MM.1S (cell line): ENCODE results near the gene ADTRP.

Experiments
- EZH2phosphoT487 ChIP-seq: fragments of 300-600 bp; sonication (generic); IDR thresholded peaks from 2 replicates; pipeline ENCODE4 v1.6.1; 2018; ENCODE audit warnings: antibody characterized with exemption, low read length
- TF ChIP-seq, protein P1 (sequence below): fragments of 300-600 bp; sonication (generic); IDR thresholded peaks from 2 replicates; pipeline ENCODE4 v1.5.1; 2016; ENCODE audit warnings: antibody characterized with exemption, low read length, mixed read lengths

- TF ChIP-seq, protein P1, sequence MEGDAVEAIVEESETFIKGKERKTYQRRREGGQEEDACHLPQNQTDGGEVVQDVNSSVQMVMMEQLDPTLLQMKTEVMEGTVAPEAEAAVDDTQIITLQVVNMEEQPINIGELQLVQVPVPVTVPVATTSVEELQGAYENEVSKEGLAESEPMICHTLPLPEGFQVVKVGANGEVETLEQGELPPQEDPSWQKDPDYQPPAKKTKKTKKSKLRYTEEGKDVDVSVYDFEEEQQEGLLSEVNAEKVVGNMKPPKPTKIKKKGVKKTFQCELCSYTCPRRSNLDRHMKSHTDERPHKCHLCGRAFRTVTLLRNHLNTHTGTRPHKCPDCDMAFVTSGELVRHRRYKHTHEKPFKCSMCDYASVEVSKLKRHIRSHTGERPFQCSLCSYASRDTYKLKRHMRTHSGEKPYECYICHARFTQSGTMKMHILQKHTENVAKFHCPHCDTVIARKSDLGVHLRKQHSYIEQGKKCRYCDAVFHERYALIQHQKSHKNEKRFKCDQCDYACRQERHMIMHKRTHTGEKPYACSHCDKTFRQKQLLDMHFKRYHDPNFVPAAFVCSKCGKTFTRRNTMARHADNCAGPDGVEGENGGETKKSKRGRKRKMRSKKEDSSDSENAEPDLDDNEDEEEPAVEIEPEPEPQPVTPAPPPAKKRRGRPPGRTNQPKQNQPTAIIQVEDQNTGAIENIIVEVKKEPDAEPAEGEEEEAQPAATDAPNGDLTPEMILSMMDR = no peak
- TF ChIP-seq EZH2phosphoT487 = no peak
Observed at GRCh38 chr6:11667876-11668275, 110.7 kb downstream of the ADTRP start.
